ENCODE measurements around the gene FGF8. TPM values are rescaled to one million over a fixed set of nuclear protein-coding genes. Genes with fewer than 3 reads are reported as not detected.

The FGF8 gene
- total and polyA plus RNA-seq, 4 donors: 0.42 TPM; not detected in 3

- TF ChIP-seq HNF4A (conservative IDR thresholded peaks at IDR 0.05) (no peak), TAF1 (conservative IDR thresholded peaks at IDR 0.05) (no peak), REST (IDR thresholded peaks at IDR 0.05) (no peak), FOXA1 (IDR thresholded peaks at IDR 0.05) (no peak), RAD21 (IDR thresholded peaks at IDR 0.05) (no peak), CTCF (IDR thresholded peaks at IDR 0.05; ENCODE audit: low read depth, low read length, missing input control) (no peak), YY1 (IDR thresholded peaks at IDR 0.05) (no peak), EGR1 (IDR thresholded peaks at IDR 0.05; ENCODE audit: low read depth in 2 of 2) (no peak), HNF4G (IDR thresholded peaks at IDR 0.05) (no peak), FOXA2 (IDR thresholded peaks at IDR 0.05) (no peak), GABPA (IDR thresholded peaks at IDR 0.05 in 1 of 2, conservative IDR thresholded peaks at IDR 0.05 in 1 of 2) (no peak), ZBTB33 (IDR thresholded peaks at IDR 0.05) (no peak), JUND (IDR thresholded peaks at IDR 0.05) (no peak), SP1 (IDR thresholded peaks at IDR 0.05) (no peak), ATF3 (IDR thresholded peaks at IDR 0.05) (no peak), RXRA (IDR thresholded peaks at IDR 0.05) (no peak), NR2F2 (IDR thresholded peaks at IDR 0.05) (no peak), MAX (IDR thresholded peaks at IDR 0.05) (no peak)
- 49% methylated on average over 2 of the region's 2 CpGs for WGBS
- no peaks in the 10 kb centered on the region for H3K27me3 ChIP-seq (ENCODE audit: control insufficient read depth in 4 of 4, insufficient read depth in 4 of 4, low read length in 3 of 4)
- no peaks in the 10 kb centered on the region for H3K9me3 ChIP-seq (ENCODE audit: control insufficient read depth in 4 of 4, low read length in 3 of 4)
- H3K4me3 ChIP-seq (ENCODE audit: low read depth in 1 of 3, low read length in 3 of 3): no peak overlapping the region
- no peak for DNase-seq (ENCODE audit: low spot score)
- no peaks in the 10 kb centered on the region for H3K4me1 ChIP-seq (ENCODE audit: control insufficient read depth in 4 of 4, insufficient read depth in 4 of 4, low read length in 3 of 4)
- H3K36me3 ChIP-seq (ENCODE audit: control insufficient read depth in 4 of 4, insufficient read depth in 3 of 4, low read depth in 1 of 4, low read length in 3 of 4): no peaks in the 10 kb centered on the region
- H3K9ac ChIP-seq (ENCODE audit: low read depth in 1 of 2, low read length in 2 of 2): no peak overlapping the region
- no peak overlapping the region for H3K27ac ChIP-seq (ENCODE audit: low read depth in 1 of 2, low read length in 2 of 2)
These were observed 34.0 kb downstream of the FGF8 start for GRCh38 chr10:101741938-101742337.

All from liver (tissue), 9 donors.